ENCODE measurements around the gene SLC38A3. TPM values are rescaled to one million over a fixed set of nuclear protein-coding genes. Genes with fewer than 3 reads are reported as not detected.

SLC38A3 gene
- total RNA-seq, 4 donors from 2014 or later, result 1.9 to 8.9 (median 5.0) TPM

DNA sequence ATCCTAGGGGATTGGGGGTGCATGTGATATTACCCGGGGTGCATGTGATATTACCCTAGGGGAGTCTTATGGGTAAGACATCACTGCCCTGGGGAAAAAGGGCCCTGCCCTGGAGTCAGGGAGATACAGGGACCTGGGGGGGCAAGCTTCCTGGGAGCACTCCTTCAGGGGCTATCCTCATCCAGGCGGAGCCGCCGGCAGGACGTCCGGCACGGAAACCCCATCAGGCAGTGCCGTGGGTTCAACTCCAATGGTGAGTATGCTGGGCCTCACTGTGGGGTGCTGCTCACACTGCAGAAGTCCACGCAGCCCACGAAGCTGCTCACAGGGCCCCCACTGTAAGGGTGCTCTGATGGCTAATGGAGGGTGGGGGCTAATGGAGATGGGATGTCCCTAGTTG is 19.0 kb upstream of the SLC38A3 start:
- no peak for TF ChIP-seq POLR2A (IDR thresholded peaks at IDR 0.05)
- TF ChIP-seq, protein P1, sequence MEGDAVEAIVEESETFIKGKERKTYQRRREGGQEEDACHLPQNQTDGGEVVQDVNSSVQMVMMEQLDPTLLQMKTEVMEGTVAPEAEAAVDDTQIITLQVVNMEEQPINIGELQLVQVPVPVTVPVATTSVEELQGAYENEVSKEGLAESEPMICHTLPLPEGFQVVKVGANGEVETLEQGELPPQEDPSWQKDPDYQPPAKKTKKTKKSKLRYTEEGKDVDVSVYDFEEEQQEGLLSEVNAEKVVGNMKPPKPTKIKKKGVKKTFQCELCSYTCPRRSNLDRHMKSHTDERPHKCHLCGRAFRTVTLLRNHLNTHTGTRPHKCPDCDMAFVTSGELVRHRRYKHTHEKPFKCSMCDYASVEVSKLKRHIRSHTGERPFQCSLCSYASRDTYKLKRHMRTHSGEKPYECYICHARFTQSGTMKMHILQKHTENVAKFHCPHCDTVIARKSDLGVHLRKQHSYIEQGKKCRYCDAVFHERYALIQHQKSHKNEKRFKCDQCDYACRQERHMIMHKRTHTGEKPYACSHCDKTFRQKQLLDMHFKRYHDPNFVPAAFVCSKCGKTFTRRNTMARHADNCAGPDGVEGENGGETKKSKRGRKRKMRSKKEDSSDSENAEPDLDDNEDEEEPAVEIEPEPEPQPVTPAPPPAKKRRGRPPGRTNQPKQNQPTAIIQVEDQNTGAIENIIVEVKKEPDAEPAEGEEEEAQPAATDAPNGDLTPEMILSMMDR (IDR thresholded peaks at IDR 0.05 in 4 of 5, conservative IDR thresholded peaks at IDR 0.05 in 1 of 5), result no peak
- Histone ChIP-seq H3K27ac (no peak overlapping the region), H3K36me3 (peaks cover 0 to 13% of the 10 kb centered on the region in 2 donors), H3K4me3 (no peak overlapping the region), H3K4me1 (no peaks in the 10 kb centered on the region), H3K27me3 (no peaks in the 10 kb centered on the region), H3K9me3 (no peaks in the 10 kb centered on the region)
- in situ Hi-C loops (cut with MboI; ENCODE audit: low sequenced_read_pairs in 4 of 4) (loop anchor here (5.0 to 10.0 kb wide), 2 partner anchors 61 to 64 kb away; no protein-coding TSS in a partner anchor), intact Hi-C loops (cut with DNase I; ENCODE audit: low total_unique reads) (no loop called here)
- DNase-seq, result no peak
- no peak for ATAC-seq

DNA sequence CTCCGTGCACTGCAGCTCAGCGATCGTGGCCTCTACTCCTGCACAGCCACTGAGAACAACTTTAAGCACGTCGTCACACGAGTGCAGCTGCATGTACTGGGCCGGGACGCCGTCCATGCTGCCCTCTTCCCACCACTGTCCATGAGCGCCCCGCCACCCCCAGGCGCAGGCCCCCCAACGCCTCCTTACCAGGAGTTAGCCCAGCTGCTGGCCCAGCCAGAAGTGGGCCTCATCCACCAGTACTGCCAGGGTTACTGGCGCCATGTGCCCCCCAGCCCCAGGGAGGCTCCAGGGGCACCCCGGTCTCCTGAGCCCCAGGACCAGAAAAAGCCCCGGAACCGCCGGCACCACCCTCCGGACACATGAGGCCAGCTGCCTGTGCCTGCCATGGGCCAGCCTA is 17.3 kb upstream of the SLC38A3 start:
- in situ Hi-C loops (cut with MboI; ENCODE audit: low sequenced_read_pairs in 4 of 4) (loop anchor here (5.0 to 10.0 kb wide), 2 partner anchors 63 to 65 kb away; no protein-coding TSS in a partner anchor), intact Hi-C loops (cut with DNase I; ENCODE audit: low total_unique reads) (no loop called here)
- DNase-seq (no peak), ATAC-seq (no peak)
- peaks cover under 1% of the 10 kb centered on the region in 3 donors for H3K27me3 ChIP-seq
- H3K4me3 ChIP-seq, result no peak overlapping the region
- peaks cover 0 to 13% of the 10 kb centered on the region in 2 donors for H3K36me3 ChIP-seq
- H3K9me3 ChIP-seq, result no peaks in the 10 kb centered on the region
- no peak overlapping the region for H3K27ac ChIP-seq
- TF ChIP-seq, protein P1 (IDR thresholded peaks at IDR 0.05 in 4 of 5, conservative IDR thresholded peaks at IDR 0.05 in 1 of 5), result no peak
- no peak for TF ChIP-seq POLR2A (IDR thresholded peaks at IDR 0.05)
- peaks cover under 1 to 3% of the 10 kb centered on the region in 2 donors for H3K4me1 ChIP-seq

DNA sequence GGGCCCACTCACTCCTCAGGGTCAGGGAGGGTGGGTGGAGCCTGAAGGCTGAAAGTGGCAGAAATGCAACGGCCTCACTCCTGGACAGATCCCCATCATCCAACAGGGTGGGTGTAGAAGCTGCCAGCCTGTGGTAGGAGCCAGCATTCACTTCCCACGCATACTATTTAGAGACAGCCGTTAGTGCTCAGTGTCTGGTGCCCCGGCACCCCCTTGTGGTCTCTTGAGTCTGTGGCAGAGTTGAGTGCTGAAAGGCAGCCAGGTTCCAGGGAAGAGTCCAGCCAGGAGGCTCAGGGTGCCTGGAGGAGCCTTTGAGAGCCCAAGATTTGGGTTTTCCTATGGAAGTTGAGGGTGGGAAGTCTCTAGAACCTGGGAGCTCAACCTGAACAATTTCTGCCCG is 15.8 kb upstream of the SLC38A3 start:
- H3K27ac ChIP-seq, result no peak overlapping the region
- intact Hi-C loops (cut with DNase I; ENCODE audit: low total_unique reads) (loop anchor here (1.0 kb wide), 2 partner anchors 34 to 68 kb away; partner anchors contain the start of gene SEMA3F), in situ Hi-C loops (cut with MboI; ENCODE audit: low sequenced_read_pairs in 4 of 4) (loop anchor here (5.0 to 10.0 kb wide), 2 partner anchors 64 to 67 kb away; no protein-coding TSS in a partner anchor)
- peak; percentile 52 to 70 for DNase-seq
- ATAC-seq, result peak; percentile 81 to 84
- no peaks in the 10 kb centered on the region for H3K9me3 ChIP-seq
- TF ChIP-seq, protein P1 (IDR thresholded peaks at IDR 0.05 in 4 of 5, conservative IDR thresholded peaks at IDR 0.05 in 1 of 5), result peak; percentile 80 to 90 (median 81)
- no peak for TF ChIP-seq POLR2A (IDR thresholded peaks at IDR 0.05)
- H3K27me3 ChIP-seq, result peaks cover 15 to 16% (median 15%) of the 10 kb centered on the region in 3 donors
- no peak overlapping the region for H3K4me3 ChIP-seq
- peaks cover 7 to 15% of the 10 kb centered on the region in 2 donors for H3K4me1 ChIP-seq
- H3K36me3 ChIP-seq, result peaks cover 0 to 7% of the 10 kb centered on the region in 2 donors

DNA sequence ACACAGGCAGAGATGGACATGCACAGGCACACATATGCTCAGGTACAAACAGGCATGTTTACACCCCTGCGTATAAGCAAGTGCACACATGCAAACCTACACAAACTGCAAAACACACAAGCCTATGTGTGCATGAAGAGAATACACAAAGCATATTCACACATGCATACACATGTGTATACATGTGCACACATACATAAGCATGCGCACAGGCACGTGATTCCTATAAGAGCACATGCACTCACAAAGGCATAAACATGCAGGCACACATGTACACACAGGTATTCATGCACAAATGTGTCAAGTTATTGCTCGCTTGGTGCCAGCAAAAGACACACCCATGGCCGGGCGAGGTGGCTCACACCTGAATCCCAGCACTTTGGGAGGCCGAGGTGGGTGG is 15.1 kb upstream of the SLC38A3 start:
- ATAC-seq, result no peak
- in situ Hi-C loops (cut with MboI; ENCODE audit: low sequenced_read_pairs in 4 of 4), result loop anchor here (5.0 to 10.0 kb wide), 2 partner anchors 65 to 68 kb away; no protein-coding TSS in a partner anchor

More for the DNA sequence above, 15.1 kb upstream of the SLC38A3 start:
- Histone ChIP-seq H3K27ac (no peak overlapping the region), H3K4me1 (peaks cover 7 to 22% of the 10 kb centered on the region in 2 donors), H3K4me3 (no peak overlapping the region), H3K9me3 (no peaks in the 10 kb centered on the region), H3K27me3 (peaks cover 15 to 18% (median 16%) of the 10 kb centered on the region in 3 donors), H3K36me3 (peaks cover 0 to 7% of the 10 kb centered on the region in 2 donors)
- intact Hi-C loops (cut with DNase I; ENCODE audit: low total_unique reads), result loop anchor here (1.0 kb wide), 2 partner anchors 35 to 69 kb away; partner anchors contain the start of gene SEMA3F
- DNase-seq, result no peak
- TF ChIP-seq POLR2A (IDR thresholded peaks at IDR 0.05), result no peak
- TF ChIP-seq, protein P1 (IDR thresholded peaks at IDR 0.05 in 4 of 5, conservative IDR thresholded peaks at IDR 0.05 in 1 of 5), result no peak

Data from gastrocnemius medialis (tissue), 4 donors.